DOHH2 (cell line): Measurements from ENCODE around the gene PMPCA.

Experiments
- EZH2phosphoT487 ChIP-seq: fragments of 200-600 bp; sonication (generic); IDR thresholded peaks from 2 replicates; pipeline ENCODE4 v1.6.1; 2017; ENCODE audit warnings: borderline replicate concordance, mild to moderate bottlenecking, antibody characterized with exemption, low read length, moderate library complexity, mixed read lengths
- TF ChIP-seq, protein P1 (sequence below): fragments of 200-600 bp; sonication (generic); IDR thresholded peaks from one replicate; pipeline ENCODE4 v1.5.1; 2014; ENCODE audit warnings: antibody characterized with exemption, mild to moderate bottlenecking, low read depth, low read length; ENCODE audit not compliant: poor library complexity, severe bottlenecking

DNA sequence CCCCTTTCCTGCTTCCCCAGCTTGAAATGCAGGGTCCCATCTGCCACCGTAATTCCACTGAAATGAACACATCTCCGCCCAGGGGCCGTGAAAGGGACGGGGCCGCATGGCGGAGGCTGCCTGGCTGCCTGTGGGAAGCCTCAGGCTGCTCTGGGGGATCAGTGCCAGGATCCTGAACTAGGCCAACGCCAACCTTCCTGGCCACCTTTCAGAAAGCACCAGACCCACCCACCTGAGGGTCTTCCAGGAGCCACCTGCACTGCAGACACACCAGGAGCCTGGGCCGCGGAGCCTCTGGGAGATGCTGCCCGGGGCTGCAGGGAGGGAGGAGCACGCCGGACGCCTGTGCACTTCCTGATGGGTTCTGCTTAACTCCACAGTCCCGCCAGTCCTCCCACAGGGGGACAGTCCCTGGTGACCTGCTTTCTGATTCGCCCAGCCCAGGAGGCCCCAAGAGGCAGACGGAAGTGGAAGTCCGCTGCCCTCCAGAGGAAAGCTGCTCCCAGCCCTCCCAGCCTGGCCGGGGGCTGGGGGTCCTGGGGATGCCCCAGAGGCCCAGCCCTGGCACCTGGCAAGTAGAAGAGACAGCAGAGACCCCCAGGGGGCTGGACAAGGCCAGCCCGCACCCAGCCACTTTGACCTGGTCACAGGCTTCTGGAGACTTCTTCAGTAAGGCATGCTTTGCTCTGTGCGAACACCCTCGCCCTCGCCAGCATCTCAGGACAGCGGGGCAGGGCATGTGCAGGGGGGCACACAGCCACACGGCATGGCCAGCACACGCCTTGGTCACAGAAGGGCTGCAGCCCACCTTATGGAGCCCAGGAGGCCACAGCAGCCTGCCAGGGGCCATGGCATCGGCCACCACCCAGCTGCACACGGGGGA is 36.9 kb upstream of the PMPCA start, which contains the start of gene CARD9:
- TF ChIP-seq, protein P1, sequence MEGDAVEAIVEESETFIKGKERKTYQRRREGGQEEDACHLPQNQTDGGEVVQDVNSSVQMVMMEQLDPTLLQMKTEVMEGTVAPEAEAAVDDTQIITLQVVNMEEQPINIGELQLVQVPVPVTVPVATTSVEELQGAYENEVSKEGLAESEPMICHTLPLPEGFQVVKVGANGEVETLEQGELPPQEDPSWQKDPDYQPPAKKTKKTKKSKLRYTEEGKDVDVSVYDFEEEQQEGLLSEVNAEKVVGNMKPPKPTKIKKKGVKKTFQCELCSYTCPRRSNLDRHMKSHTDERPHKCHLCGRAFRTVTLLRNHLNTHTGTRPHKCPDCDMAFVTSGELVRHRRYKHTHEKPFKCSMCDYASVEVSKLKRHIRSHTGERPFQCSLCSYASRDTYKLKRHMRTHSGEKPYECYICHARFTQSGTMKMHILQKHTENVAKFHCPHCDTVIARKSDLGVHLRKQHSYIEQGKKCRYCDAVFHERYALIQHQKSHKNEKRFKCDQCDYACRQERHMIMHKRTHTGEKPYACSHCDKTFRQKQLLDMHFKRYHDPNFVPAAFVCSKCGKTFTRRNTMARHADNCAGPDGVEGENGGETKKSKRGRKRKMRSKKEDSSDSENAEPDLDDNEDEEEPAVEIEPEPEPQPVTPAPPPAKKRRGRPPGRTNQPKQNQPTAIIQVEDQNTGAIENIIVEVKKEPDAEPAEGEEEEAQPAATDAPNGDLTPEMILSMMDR, result no peak
- no peak for TF ChIP-seq EZH2phosphoT487
